Stimulated activated CD8-positive, alpha-beta memory T cell treated with anti-CD3 and anti-CD28 coated beads, Interleukin-7, amount 100 ng/mL, for 24 hours (primary cell): ENCODE data around the gene SBK1.

Experiments
- DNase-seq: peaks from one replicate; pipeline ENCODE4 v3.0.0-alpha.2; 2020; ENCODE audit warnings: low read depth

SBK1 gene

DNA sequence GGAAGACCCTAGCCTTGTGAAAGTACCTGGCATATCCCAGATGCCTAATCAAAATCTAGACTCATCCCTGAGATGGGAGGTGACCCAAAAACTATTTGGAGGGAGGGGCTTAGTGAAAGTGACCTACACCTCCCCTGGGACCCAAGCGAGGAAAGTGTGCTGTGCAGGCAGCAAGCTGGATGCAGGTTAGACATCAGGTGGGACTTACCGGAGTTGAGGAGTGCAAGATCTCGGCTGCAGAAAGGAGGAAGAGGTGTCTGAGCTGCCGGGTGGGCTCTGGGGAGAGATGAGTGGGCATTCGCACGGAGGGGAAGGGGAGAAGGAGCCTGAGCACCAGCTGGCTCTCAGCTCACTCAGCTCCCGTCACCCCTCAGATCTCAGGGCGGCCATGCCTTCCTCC lies 10.3 kb upstream of the SBK1 start:
- no peak for DNase-seq

DNA sequence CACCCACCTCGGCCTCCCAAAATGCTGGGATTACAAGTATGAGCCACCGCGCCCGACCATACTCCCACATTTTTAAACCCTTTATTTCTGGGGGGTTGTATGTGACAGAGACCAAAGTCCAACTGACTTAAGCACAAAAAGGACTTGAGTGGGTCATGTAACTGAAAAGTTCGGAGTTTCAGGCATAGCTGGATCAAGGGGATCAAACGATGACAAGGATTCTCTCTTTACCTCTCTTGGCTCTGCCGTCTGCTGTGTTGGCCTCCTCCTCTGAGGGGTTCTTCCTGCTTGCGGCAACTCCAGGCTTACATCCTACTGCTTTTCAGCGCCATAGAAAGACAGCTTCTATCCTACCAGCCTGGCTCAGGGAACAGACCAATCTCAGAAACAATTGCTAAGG lies 9.2 kb upstream of the SBK1 start:
- DNase-seq = no peak

DNA sequence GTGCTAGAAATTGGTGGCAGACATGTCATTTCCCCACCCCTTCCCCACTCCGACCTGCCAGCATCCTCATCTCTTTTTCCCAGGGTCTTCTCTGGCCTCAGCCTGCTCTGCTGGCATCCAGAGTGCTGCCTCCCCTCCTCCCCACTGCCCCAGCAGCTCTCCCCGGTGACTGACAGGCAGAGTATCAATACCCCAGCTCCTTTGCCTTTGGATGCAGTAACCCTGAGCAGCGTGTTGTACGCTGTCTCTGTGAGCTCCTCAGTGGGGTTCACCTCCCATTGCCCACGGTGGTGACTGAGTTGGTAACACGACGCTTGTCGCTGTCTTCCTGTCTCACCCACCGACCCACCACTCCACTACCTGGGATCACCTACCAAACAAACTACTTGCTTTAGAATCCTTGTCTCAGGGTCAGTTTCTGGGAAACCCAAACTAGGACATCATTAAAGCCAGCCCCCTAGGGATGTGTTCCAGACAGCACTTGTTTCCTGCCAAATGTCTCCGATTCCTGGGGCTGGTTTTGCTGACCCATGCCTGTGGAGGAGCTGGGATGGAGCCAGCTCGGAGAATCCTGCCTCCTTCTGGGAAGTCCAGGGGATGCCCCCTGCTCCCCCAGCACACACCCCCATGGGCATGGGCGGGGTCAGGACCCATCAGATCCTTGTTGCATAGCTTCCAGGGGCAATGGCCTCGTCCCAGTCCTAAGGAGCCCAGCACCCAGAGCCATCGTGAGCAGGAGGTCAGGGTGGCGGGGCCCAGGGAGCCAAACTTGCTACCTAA lies 8.3 kb upstream of the SBK1 start:
- DNase-seq = no peak

DNA sequence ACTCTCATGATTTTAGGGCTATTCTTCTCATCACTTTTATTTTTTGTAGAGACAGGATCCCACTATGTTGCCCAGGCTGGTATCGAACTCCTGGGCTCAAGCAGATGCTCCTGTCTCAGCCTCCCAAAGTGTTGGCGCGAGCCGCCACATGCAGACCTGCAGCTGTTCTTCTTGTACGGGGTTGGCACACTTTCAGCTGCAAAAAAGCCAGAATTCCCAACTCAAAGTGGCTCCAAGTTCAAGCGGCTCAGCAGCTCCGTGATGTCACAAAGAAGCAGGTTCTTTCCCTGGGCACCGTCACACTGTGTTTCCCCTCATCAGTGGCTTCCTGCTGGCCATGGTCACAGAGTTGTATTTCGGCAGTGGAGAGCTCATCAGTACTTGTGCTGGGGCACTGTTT lies 6.7 kb upstream of the SBK1 start:
- DNase-seq = no peak

DNA sequence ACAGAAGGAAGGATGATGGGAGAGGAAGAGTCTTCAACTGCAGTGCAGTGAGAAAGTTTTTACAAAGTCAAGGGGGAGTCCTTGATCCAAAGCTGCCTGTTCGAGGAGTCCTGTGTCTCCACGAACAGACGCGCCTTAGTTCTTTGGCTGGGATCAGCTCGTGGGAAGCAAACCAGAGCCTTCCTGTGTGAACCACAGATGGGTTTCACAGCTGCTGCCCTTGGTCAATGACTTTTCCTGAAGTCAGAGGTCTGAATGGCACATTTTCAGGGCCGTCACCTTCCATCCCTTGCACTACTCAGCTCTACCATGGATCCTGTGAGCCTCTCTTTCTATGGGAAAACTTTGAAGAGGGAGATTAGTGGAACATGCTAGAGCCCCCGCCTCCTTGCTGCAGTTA lies 4.2 kb upstream of the SBK1 start:
- no peak for DNase-seq

- DNase-seq = no peak
Measured at GRCh38 chr16:28289048-28289447, 3.3 kb upstream of the SBK1 start.

DNA sequence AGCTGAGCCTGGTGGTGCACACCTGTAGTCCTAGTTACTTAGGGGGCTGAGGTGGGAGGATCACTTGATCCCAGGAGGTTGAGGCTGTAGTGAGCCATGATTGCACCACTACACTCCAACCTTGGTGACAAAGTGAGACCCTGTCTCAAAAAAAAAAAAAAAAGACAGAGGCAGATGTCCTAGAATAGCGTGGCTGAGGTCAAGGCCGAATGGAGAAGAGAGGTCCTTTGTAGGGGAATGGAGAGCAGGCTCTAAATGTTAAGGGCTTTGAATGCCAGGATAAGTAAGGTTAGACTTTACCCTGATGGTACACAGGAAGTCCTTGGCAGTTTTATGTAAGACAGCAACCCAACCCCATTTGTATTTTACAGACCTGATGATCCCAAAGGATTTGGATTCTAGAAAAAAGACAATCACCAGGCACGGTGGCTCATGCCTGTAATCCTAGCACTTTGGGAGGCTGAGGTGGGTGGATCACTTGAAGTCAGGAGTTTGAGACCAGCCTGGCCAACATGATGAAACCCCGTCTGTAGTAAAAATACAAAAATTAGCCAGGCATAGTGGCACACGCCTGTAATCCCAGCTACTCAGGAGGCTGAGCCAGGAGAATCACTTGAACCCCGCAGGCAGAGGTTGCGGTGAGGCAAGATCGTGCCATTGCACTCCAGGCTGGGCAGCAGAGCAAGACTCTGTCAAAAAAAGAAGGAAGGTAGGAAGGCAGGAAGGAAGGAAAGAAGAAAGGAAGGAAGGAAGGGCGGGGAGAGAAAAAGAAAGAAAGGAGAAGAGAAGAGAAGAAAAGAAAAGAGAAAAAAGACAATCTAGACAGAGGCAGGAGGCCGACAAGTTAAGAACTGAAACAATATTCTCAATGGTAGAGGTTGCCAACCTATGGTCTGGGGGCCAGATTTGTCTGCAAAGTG lies 2.1 kb upstream of the SBK1 start:
- no peak for DNase-seq

DNA sequence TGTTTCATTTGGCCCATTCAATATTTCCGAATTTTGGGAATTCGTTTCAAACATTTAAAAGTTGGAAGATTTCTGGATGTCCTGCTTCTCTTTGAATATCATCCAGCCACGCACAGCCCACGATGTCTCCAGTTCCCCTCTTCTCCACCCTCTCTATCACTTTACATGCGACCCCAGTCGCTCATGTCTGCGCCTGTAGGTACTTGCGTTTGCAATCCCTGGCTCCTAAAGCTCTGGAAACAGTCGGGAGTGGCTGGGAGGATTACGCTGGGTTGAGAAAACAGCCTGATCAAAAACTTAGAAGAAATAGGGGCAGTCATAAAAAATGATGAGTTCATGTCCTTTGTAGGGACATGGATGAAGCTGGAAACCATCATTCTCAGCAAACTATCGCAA lies 1.5 kb upstream of the SBK1 start:
- no peak for DNase-seq

DNA sequence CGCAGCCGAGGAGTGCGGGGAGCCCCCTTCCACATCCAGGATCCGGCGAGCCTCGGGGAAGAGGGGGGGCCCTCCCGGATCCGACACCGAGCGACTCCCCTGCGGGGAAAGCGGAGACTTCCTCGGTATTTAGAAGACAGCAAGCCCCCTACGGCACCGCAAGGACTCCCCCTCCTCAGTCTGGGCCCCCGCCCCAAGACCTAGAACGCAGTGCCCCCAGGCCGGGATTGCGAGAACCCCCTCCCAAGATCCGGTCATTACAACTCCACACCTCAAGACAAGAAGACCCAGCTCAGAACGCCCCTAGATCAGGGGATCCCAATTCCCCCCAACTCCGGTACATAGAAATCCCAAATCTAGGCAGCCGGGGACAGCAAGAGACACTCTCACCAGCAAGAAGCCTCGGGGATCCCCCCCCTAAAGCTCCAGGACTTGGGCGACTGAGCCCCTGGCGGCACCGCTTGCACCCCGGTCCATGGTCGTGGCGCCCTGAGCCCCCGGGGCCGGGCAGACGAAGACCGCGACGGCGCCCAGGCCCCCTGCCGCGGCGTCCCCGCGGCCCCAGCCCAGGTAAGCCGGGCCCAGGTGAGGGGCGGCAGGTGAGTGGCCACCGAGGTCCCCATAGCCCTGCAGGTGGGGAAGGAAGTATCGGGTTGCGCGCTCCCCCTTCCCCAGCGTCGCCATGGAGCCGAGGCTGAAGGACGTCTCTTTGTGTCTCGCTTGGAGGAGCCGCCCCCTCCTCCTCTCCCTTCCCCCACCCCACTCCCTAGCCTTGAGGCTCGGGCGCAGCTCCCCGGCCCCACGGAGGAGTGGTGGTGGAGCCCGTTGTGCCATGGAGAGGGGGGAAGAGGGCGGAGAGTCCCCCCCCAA lies 641 bp downstream of the SBK1 start:
- no peak for DNase-seq

- no peak for DNase-seq
Measured at GRCh38 chr16:28293601-28293960, 1.3 kb downstream of the SBK1 start.

GRCh38 chr16:28294201-28294600 lies 1.9 kb downstream of the SBK1 start:
- no peak for DNase-seq

DNA sequence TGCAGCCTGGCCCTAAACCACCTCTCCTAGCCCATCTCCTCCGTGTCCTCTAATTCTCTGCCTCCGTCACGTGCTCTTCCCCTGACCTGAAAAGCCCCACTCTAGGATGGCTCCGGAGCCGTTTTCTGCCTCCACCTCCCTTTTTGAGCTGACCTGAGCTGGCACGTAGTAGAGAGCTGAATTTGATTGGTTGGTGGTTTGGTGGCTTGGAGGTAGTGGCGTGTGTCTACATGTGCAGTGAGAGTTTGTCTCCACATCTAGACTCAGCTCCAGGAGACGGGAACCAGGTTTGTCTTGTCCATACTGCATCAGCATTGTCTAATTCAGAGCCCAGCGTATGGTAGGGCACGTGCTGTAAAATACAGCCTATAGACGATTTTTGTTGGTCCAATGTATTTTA lies 3.0 kb downstream of the SBK1 start:
- no peak for DNase-seq

GRCh38 chr16:28297308-28297707 lies 5.0 kb downstream of the SBK1 start:
- DNase-seq = no peak

DNA sequence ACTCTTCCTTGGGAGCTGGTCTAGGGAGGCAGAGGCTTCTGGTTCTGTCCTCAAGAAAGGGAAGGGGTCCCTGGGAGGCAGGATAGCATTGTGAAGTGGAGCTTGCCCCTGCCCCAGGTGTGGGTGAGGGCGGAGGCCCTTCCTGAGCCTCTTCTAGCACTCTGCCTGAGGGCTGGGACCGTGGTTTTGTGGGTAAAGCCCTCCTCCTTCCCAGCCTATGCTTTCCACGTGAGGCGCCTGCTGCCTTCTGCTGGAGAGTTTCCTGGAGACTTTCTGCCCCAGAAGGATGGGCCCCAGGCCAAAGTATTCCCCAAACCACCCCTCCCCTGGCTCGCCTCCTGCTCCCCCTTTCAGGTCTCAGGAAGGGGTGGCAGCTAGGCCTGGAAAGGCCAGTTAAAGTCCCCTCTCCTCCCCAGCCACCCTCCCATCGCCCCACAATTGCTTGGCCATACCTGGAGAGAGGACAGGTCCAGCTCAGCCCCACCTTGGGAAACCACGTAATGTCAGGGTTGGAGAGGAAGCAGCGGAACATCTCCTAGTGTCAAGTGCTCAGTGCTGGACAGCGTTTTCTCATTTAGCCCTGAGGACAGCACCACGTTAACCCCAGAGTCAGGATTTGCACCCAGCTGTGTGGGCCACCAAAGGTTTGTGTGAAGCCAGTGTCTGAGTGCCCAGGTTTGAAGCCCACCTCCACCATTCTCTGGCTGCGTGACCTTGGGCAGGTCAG lies 5.6 kb downstream of the SBK1 start:
- no peak for DNase-seq

DNA sequence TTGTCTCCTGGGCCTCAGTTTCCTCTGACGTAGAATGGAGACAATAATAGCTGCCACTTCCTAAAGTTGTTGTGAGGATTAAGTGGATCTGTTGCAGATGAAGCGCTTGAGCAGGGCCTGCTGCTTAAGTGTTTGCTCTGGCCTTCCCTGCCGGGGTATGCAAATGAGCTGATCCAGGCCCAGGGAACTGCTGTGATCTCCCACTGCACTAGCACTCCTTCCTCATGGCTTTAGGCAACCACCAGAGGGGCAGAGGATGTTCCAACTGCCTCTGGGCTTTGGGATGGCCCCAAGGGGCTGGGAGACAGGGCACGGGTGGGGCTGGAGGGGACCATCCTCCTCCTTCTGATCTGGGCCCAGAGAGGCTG lies 6.2 kb downstream of the SBK1 start:
- DNase-seq = no peak

- no peak for DNase-seq
Measured at GRCh38 chr16:28300327-28300726, 8.0 kb downstream of the SBK1 start.

- no peak for DNase-seq
Measured at GRCh38 chr16:28301154-28301553, 8.8 kb downstream of the SBK1 start.

DNA sequence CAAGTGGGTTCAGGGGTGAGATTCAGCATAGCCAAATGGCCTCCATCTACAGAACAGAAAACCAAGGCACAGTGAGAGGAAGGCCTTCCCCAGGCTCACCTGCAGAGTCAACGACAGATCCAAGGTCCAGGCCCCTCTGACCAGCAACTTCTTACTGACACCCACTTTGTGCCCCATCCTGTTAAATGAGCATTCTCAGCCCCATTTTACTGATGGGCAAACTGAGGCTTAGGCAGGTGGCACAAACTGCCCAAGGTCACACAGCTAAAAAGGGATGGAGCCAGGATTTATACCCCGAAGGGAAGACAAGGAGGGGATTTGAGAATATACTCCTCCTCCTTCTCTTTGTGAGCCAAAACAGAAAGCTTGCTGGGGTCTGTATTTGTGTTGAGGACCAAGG lies 9.3 kb downstream of the SBK1 start:
- no peak for DNase-seq

DNA sequence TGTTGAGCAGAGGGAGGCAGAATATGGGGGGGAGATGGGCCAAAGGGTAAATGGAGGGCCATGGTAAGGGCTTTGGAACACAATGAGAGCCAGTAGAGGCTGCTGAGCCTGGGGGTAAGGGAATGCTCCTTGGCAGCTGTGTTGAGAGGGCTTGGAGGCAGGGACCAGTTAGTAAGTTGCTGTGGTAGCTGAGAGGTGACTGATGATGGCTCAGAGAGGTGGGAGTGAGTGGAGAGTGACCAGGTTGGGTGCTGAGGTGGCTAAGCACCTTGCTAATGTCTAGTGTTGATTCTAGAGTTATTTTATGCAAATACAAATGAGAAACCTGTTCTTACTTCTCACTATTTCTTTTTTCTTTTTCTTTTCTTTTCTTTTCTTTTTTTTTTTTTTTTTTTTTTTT lies 10.8 kb downstream of the SBK1 start:
- DNase-seq = no peak

GRCh38 chr16:28304214-28304613 lies 11.9 kb downstream of the SBK1 start:
- DNase-seq = no peak

- DNase-seq = no peak
Measured at GRCh38 chr16:28307936-28308335, 15.6 kb downstream of the SBK1 start.
